WTC11 (cell line): Measurements from ENCODE around the gene CLCNKB.

Experiments used
- CREM ChIP-seq: sonication (generic); formaldehyde crosslinking; IDR thresholded peaks from 2 replicates; pipeline ENCODE4 v1.8.1; 2022; ENCODE audit warnings: mild to moderate bottlenecking, missing genetic modification reagents, moderate library complexity
- FOXJ3 ChIP-seq: sonication (generic); formaldehyde crosslinking; IDR thresholded peaks from 2 replicates; pipeline ENCODE4 v1.9.0; 2021; ENCODE audit warnings: missing genetic modification reagents, mild to moderate bottlenecking, borderline replicate concordance
- GABPB1 ChIP-seq: sonication (generic); formaldehyde crosslinking; IDR thresholded peaks from 2 replicates; pipeline ENCODE4 v1.8.1; 2023; ENCODE audit warnings: mild to moderate bottlenecking, missing genetic modification reagents
- HMGA2 ChIP-seq: fragments of 250-450 bp; sonication (Bioruptor Pico); IDR thresholded peaks from 2 replicates; pipeline ENCODE4 v1.4.0; 2021; ENCODE audit warnings: mild to moderate bottlenecking, moderate library complexity
- MXD4 ChIP-seq: fragments of 250-450 bp; sonication (Bioruptor Pico); IDR thresholded peaks from 2 replicates; pipeline ENCODE4 v1.8.0; 2021; ENCODE audit warnings: mild to moderate bottlenecking, moderate library complexity, borderline replicate concordance
- SP1 ChIP-seq: sonication (generic); formaldehyde crosslinking; conservative IDR thresholded peaks from 2 replicates; pipeline ENCODE4 v1.8.1; 2022; ENCODE audit warnings: missing genetic modification reagents
- TEAD4 ChIP-seq: sonication (generic); formaldehyde crosslinking; IDR thresholded peaks from 2 replicates; pipeline ENCODE4 v1.8.0; 2022; ENCODE audit warnings: mild to moderate bottlenecking, missing genetic modification reagents
- TP53 ChIP-seq: sonication (generic); formaldehyde crosslinking; IDR thresholded peaks from 2 replicates; pipeline ENCODE4 v1.8.1; 2023; ENCODE audit warnings: mild to moderate bottlenecking, missing genetic modification reagents
- TF ChIP-seq, protein P1 (sequence below): fragments of 200-600 bp; IDR thresholded peaks from 2 replicates; pipeline ENCODE4 v1.8.0; 2022; ENCODE audit warnings: antibody characterized with exemption
- TF ChIP-seq, protein P2 (sequence below): sonication (generic); formaldehyde crosslinking; IDR thresholded peaks from 2 replicates; pipeline ENCODE4 v1.8.1; 2022; ENCODE audit warnings: low read depth, missing genetic modification reagents, borderline replicate concordance
- TF ChIP-seq, protein P3 (sequence below): sonication (generic); formaldehyde crosslinking; IDR thresholded peaks from 2 replicates; pipeline ENCODE4 v1.8.1; 2022; ENCODE audit warnings: missing genetic modification reagents, borderline replicate concordance
- TF ChIP-seq, protein P4 (sequence below): sonication (generic); formaldehyde crosslinking; IDR thresholded peaks from 2 replicates; pipeline ENCODE4 v1.8.1; 2023; ENCODE audit warnings: mild to moderate bottlenecking, missing genetic modification reagents, moderate library complexity
- TF ChIP-seq, protein P5 (sequence below): sonication (generic); formaldehyde crosslinking; IDR thresholded peaks from 2 replicates; pipeline ENCODE4 v1.8.0; 2023; ENCODE audit warnings: missing genetic modification reagents, mild to moderate bottlenecking, borderline replicate concordance

DNA sequence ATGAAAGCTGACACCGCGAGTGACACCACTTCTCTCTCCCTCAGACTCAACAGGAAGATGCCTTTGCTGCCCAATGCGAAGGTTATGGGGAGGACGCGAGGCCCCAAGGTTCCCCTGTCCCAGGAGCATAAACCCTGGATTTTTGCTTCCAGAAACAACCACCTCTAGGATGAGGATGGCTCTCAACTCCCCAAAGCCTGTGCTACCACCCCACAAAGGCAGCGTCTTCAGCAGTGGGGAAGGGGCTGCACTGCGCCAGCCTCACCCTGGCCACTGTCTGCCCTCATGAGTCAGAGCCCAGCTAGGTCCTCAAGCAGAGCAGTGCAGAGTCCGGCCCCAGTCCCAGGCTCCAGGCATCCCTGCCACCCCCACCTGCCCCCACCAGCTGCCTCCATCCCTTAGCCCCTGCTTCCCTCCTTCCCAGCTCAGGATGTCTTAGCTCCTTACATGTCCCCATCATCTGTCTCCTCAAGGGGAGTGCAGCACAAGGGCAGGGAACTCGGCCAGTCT, 46.5 kb upstream of the CLCNKB start:
- TF ChIP-seq, protein P1, sequence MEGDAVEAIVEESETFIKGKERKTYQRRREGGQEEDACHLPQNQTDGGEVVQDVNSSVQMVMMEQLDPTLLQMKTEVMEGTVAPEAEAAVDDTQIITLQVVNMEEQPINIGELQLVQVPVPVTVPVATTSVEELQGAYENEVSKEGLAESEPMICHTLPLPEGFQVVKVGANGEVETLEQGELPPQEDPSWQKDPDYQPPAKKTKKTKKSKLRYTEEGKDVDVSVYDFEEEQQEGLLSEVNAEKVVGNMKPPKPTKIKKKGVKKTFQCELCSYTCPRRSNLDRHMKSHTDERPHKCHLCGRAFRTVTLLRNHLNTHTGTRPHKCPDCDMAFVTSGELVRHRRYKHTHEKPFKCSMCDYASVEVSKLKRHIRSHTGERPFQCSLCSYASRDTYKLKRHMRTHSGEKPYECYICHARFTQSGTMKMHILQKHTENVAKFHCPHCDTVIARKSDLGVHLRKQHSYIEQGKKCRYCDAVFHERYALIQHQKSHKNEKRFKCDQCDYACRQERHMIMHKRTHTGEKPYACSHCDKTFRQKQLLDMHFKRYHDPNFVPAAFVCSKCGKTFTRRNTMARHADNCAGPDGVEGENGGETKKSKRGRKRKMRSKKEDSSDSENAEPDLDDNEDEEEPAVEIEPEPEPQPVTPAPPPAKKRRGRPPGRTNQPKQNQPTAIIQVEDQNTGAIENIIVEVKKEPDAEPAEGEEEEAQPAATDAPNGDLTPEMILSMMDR, result no peak
- no peak for TF ChIP-seq FOXJ3 (CRISPR knock-in tag)
- TF ChIP-seq, protein P2, sequence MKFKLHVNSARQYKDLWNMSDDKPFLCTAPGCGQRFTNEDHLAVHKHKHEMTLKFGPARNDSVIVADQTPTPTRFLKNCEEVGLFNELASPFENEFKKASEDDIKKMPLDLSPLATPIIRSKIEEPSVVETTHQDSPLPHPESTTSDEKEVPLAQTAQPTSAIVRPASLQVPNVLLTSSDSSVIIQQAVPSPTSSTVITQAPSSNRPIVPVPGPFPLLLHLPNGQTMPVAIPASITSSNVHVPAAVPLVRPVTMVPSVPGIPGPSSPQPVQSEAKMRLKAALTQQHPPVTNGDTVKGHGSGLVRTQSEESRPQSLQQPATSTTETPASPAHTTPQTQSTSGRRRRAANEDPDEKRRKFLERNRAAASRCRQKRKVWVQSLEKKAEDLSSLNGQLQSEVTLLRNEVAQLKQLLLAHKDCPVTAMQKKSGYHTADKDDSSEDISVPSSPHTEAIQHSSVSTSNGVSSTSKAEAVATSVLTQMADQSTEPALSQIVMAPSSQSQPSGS (CRISPR knock-in tag), result no peak
- no peak for TF ChIP-seq HMGA2
- no peak for TF ChIP-seq MXD4 (CRISPR knock-in tag)
- no peak for TF ChIP-seq CREM (CRISPR knock-in tag)
- TF ChIP-seq, protein P3, sequence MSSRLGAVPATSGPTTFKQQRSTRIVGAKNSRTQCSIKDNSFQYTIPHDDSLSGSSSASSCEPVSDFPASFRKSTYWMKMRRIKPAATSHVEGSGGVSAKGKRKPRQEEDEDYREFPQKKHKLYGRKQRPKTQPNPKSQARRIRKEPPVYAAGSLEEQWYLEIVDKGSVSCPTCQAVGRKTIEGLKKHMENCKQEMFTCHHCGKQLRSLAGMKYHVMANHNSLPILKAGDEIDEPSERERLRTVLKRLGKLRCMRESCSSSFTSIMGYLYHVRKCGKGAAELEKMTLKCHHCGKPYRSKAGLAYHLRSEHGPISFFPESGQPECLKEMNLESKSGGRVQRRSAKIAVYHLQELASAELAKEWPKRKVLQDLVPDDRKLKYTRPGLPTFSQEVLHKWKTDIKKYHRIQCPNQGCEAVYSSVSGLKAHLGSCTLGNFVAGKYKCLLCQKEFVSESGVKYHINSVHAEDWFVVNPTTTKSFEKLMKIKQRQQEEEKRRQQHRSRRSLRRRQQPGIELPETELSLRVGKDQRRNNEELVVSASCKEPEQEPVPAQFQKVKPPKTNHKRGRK (CRISPR knock-in tag), result no peak
- no peak for TF ChIP-seq GABPB1
- TF ChIP-seq, protein P4, sequence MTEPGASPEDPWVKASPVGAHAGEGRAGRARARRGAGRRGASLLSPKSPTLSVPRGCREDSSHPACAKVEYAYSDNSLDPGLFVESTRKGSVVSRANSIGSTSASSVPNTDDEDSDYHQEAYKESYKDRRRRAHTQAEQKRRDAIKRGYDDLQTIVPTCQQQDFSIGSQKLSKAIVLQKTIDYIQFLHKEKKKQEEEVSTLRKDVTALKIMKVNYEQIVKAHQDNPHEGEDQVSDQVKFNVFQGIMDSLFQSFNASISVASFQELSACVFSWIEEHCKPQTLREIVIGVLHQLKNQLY (CRISPR knock-in tag), result no peak
- TF ChIP-seq SP1, result no peak
- TF ChIP-seq, protein P5, sequence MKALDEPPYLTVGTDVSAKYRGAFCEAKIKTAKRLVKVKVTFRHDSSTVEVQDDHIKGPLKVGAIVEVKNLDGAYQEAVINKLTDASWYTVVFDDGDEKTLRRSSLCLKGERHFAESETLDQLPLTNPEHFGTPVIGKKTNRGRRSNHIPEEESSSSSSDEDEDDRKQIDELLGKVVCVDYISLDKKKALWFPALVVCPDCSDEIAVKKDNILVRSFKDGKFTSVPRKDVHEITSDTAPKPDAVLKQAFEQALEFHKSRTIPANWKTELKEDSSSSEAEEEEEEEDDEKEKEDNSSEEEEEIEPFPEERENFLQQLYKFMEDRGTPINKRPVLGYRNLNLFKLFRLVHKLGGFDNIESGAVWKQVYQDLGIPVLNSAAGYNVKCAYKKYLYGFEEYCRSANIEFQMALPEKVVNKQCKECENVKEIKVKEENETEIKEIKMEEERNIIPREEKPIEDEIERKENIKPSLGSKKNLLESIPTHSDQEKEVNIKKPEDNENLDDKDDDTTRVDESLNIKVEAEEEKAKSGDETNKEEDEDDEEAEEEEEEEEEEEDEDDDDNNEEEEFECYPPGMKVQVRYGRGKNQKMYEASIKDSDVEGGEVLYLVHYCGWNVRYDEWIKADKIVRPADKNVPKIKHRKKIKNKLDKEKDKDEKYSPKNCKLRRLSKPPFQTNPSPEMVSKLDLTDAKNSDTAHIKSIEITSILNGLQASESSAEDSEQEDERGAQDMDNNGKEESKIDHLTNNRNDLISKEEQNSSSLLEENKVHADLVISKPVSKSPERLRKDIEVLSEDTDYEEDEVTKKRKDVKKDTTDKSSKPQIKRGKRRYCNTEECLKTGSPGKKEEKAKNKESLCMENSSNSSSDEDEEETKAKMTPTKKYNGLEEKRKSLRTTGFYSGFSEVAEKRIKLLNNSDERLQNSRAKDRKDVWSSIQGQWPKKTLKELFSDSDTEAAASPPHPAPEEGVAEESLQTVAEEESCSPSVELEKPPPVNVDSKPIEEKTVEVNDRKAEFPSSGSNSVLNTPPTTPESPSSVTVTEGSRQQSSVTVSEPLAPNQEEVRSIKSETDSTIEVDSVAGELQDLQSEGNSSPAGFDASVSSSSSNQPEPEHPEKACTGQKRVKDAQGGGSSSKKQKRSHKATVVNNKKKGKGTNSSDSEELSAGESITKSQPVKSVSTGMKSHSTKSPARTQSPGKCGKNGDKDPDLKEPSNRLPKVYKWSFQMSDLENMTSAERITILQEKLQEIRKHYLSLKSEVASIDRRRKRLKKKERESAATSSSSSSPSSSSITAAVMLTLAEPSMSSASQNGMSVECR (CRISPR knock-in tag), result no peak
- no peak for TF ChIP-seq TEAD4 (CRISPR knock-in tag)
- no peak for TF ChIP-seq TP53 (CRISPR knock-in tag)
